ENCODE data around the gene IGF2R.

Gene IGF2R

GRCh38 chr6:160070427-160070826, 101.5 kb downstream of the IGF2R start:
- Histone ChIP-seq H2AFZ (ENCODE audit: low read depth, low read length) (no peak overlapping the region), H3K36me3 (replicated peaks; ENCODE audit: low read depth, low read length) (peaks cover 27% of the 10 kb centered on the region), H3K4me2 (ENCODE audit: low read length) (no peak overlapping the region)

GRCh38 chr6:160070831-160071230, 101.9 kb downstream of the IGF2R start:
- Histone ChIP-seq H3K9ac (ENCODE audit: low read length) (no peak overlapping the region), H3K36me3 (replicated peaks; ENCODE audit: low read depth, low read length) (peaks cover 27% of the 10 kb centered on the region), H3K4me3 (ENCODE audit: low read length) (no peak overlapping the region), H3K9me3 (ENCODE audit: insufficient read depth, low read length) (no peaks in the 10 kb centered on the region), H3K4me1 (ENCODE audit: low read length) (peaks cover 22% of the 10 kb centered on the region), H3K79me2 (ENCODE audit: low read length) (no peaks in the 10 kb centered on the region), H3K27ac (ENCODE audit: low read length) (no peak overlapping the region), H2AFZ (ENCODE audit: low read depth, low read length) (no peak overlapping the region), H3K27me3 (ENCODE audit: low read depth, low read length) (no peaks in the 10 kb centered on the region), H3K4me2 (ENCODE audit: low read length) (no peak overlapping the region), H4K20me1 (ENCODE audit: insufficient read depth, low read length) (peaks cover 24% of the 10 kb centered on the region)
- no peak for TF ChIP-seq EZH2phosphoT487 (IDR thresholded peaks at IDR 0.05; ENCODE audit: low read depth)
- no peak for TF ChIP-seq CTCF (IDR thresholded peaks at IDR 0.05; ENCODE audit: low read depth, low read length)

More at GRCh38 chr6:160070427-160070826, 101.5 kb downstream of the IGF2R start:
- Histone ChIP-seq H3K27me3 (ENCODE audit: low read depth, low read length) (no peaks in the 10 kb centered on the region), H3K9me3 (ENCODE audit: insufficient read depth, low read length) (no peaks in the 10 kb centered on the region), H3K79me2 (ENCODE audit: low read length) (no peaks in the 10 kb centered on the region), H3K4me1 (ENCODE audit: low read length) (peaks cover 18% of the 10 kb centered on the region), H3K4me3 (ENCODE audit: low read length) (no peak overlapping the region), H3K27ac (ENCODE audit: low read length) (no peak overlapping the region), H3K9ac (ENCODE audit: low read length) (no peak overlapping the region), H4K20me1 (ENCODE audit: insufficient read depth, low read length) (peaks cover 24% of the 10 kb centered on the region)
- TF ChIP-seq CTCF (IDR thresholded peaks at IDR 0.05; ENCODE audit: low read depth, low read length) (no peak), EZH2phosphoT487 (IDR thresholded peaks at IDR 0.05; ENCODE audit: low read depth) (no peak)

- H3K27ac ChIP-seq (ENCODE audit: low read length): no peak overlapping the region
- H3K9me3 ChIP-seq (ENCODE audit: insufficient read depth, low read length): no peaks in the 10 kb centered on the region
- H3K9ac ChIP-seq (ENCODE audit: low read length): no peak overlapping the region
- H3K4me3 ChIP-seq (ENCODE audit: low read length): no peak overlapping the region
- TF ChIP-seq EZH2phosphoT487 (IDR thresholded peaks at IDR 0.05; ENCODE audit: low read depth) (no peak), CTCF (IDR thresholded peaks at IDR 0.05; ENCODE audit: low read depth, low read length) (peak; percentile 27)
- no peaks in the 10 kb centered on the region for H3K27me3 ChIP-seq (ENCODE audit: low read depth, low read length)
- H3K79me2 ChIP-seq (ENCODE audit: low read length): no peaks in the 10 kb centered on the region
- no peak overlapping the region for H2AFZ ChIP-seq (ENCODE audit: low read depth, low read length)
- peaks cover 24% of the 10 kb centered on the region for H3K4me1 ChIP-seq (ENCODE audit: low read length)
- H3K36me3 ChIP-seq (replicated peaks; ENCODE audit: low read depth, low read length): peaks cover 27% of the 10 kb centered on the region
- H3K4me2 ChIP-seq (ENCODE audit: low read length): no peak overlapping the region
- peaks cover 24% of the 10 kb centered on the region for H4K20me1 ChIP-seq (ENCODE audit: insufficient read depth, low read length)
Observed at GRCh38 chr6:160071805-160072690, 103.2 kb downstream of the IGF2R start.

GRCh38 chr6:160073272-160073671, 104.4 kb downstream of the IGF2R start:
- Histone ChIP-seq H3K79me2 (ENCODE audit: low read length) (no peaks in the 10 kb centered on the region), H3K4me2 (ENCODE audit: low read length) (no peak overlapping the region), H3K9ac (ENCODE audit: low read length) (no peak overlapping the region), H2AFZ (ENCODE audit: low read depth, low read length) (no peak overlapping the region), H3K27ac (ENCODE audit: low read length) (no peak overlapping the region), H3K4me3 (ENCODE audit: low read length) (no peak overlapping the region), H3K36me3 (replicated peaks; ENCODE audit: low read depth, low read length) (peaks cover 25% of the 10 kb centered on the region), H3K4me1 (ENCODE audit: low read length) (peaks cover 23% of the 10 kb centered on the region), H4K20me1 (ENCODE audit: insufficient read depth, low read length) (peaks cover 22% of the 10 kb centered on the region), H3K27me3 (ENCODE audit: low read depth, low read length) (no peaks in the 10 kb centered on the region), H3K9me3 (ENCODE audit: insufficient read depth, low read length) (no peaks in the 10 kb centered on the region)
- no peak for TF ChIP-seq CTCF (IDR thresholded peaks at IDR 0.05; ENCODE audit: low read depth, low read length)
- TF ChIP-seq EZH2phosphoT487 (IDR thresholded peaks at IDR 0.05; ENCODE audit: low read depth): no peak
